ENCODE measurements around the gene ARHGDIB. TPM values are rescaled to one million over a fixed set of nuclear protein-coding genes. Genes with fewer than 3 reads are reported as not detected.

The ARHGDIB gene
- total RNA-seq, 4 donors from 2014 or later: 128 to 259 (median 205) TPM

- TF ChIP-seq CTCF (IDR thresholded peaks at IDR 0.05): no peak
- DNase-seq (ENCODE audit: low spot score) (no peak), ATAC-seq (ENCODE audit: low FRiP score) (no peak)
Observed at GRCh38 chr12:14913381-14913781, 48.0 kb downstream of the ARHGDIB start.

GRCh38 chr12:14911131-14911530 lies 50.3 kb downstream of the ARHGDIB start:
- no peak for DNase-seq (ENCODE audit: low spot score)
- no peak for TF ChIP-seq CTCF (IDR thresholded peaks at IDR 0.05)
- ATAC-seq (ENCODE audit: low FRiP score): no peak

GRCh38 chr12:14910090-14910915 lies 51.1 kb downstream of the ARHGDIB start:
- TF ChIP-seq CTCF (IDR thresholded peaks at IDR 0.05): no peak
- DNase-seq (ENCODE audit: low spot score) (no peak), ATAC-seq (ENCODE audit: low FRiP score) (no peak)

GRCh38 chr12:14907953-14908352 lies 53.4 kb downstream of the ARHGDIB start:
- ATAC-seq (ENCODE audit: low FRiP score) (no peak), DNase-seq (ENCODE audit: low spot score) (no peak)
- no peak for TF ChIP-seq CTCF (IDR thresholded peaks at IDR 0.05)

- no peak for DNase-seq (ENCODE audit: low spot score)
- no peak for TF ChIP-seq CTCF (IDR thresholded peaks at IDR 0.05)
- ATAC-seq (ENCODE audit: low FRiP score): no peak
Observed at GRCh38 chr12:14906114-14906513, 55.3 kb downstream of the ARHGDIB start.

GRCh38 chr12:14905269-14906004 lies 56.0 kb downstream of the ARHGDIB start:
- ATAC-seq (ENCODE audit: low FRiP score): no peak
- no peak for DNase-seq (ENCODE audit: low spot score)

More at GRCh38 chr12:14905269-14906004, 56.0 kb downstream of the ARHGDIB start:
- no peak for TF ChIP-seq CTCF (IDR thresholded peaks at IDR 0.05)

Measured in omental fat pad (tissue), 4 donors.